Superior temporal gyrus (tissue), 1 donor: ENCODE data around the gene DUS2.
A peak's percentile ranks its signal among the peaks of the same experiment; 100 is the strongest.
"Not testable (repeated sequence)": the region's sequence is repeated elsewhere in the genome, so short reads cannot be mapped to it uniquely, and the experiment has no call there.

Experiments used
- DNase-seq: peaks from one replicate; pipeline ENCODE4 v3.0.0-alpha.2; 2016; ENCODE audit errors: extremely low spot score

Gene DUS2

DNA sequence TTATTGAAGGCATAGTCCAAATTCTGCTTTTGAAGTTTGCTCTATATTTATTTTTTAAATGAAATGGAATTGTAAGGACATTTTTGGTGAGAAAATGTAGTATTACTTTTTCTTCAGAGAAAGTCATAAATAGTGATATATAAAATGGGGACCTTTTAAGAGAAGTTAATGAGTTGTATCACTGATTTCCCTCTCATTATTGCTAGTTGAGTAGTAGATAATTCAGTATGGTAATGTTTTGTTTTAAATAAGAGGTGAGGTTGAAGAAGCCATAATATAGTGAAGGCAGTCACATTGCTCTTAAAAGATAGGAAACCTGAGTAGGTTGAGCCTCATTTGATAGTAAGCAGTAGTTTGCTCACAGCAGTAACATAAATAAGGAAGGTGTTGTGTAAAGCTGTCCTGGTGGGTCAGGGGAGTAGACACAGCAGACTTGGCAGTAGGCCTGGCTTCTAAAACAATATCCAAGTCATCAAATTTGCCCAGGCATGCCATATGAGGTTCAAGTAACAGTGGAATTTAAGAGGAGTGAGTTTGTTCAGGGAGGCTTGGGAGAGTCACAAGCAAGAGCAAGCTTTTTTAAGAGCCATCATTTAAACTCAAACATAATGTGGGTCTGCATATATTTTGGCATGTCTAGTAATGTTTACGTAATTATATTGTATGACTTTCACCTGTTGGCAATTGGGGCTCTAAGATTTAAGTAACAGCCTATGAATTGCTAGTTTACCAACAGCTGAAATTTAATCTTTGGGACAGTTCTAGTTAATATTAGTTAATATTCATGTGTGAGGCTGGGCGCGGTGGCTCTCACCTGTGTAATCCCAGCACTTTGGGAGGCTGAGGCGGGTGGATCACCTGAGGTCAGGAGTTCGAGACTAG, 68.5 kb downstream of the DUS2 start:
- DNase-seq = no peak

DNA sequence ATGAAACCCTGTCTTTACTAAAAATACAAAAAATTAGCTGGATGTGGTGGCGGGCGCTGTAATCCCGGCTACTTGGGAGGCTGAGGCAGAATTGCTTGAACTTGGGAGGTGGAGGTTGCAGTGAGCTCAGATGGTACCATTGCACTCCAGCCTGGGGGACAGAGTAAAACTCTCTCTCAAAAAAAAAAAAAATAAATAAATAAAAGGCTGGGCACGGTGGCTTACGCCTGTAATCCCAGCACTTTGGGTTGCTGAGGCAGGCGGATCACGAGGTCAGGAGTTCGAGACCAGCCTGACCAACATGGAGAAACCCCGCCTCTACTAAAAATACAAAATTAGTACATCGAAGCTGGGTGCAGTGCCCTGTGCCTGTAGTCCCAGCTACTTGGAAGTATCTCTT, 69.2 kb downstream of the DUS2 start:
- DNase-seq = not testable (repeated sequence)

DNA sequence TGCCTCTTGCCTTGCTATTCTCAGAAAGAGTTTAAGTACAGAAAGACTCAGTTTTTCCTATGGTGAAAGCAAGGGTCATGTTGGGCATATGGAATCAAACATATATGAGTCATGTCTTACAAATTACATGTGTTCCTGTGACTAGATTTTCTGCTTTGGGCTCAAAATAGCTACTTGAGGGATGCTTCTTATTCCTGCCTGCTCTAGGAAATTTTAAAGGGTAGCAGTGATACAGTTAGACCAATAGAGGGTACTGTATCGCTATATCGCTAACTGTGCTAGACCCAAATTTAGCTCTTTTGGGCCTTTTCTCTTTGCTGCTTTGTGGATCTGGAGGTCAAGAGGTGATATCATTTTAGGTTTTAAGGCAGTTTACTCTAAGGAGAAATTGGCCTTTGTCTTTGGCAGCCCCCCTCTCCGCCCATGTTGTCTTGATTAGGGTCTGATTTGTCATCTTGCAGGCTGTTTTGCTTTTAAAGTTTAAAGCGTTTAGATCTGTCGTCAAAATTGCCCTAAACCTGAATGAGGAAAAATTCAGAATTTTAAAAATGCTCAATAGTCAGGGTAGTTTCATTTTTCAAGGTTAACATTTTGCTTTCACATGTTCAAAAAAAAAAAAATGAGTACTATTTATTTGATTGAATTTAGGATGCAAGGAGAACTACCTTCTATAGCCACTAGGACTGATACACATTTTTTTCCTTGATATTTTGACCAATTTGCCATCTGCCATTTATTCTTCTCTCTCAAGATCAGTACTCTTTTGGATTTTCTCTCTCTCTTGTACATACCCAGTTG, 70.9 kb downstream of the DUS2 start:
- DNase-seq = peak; percentile 73

DNA sequence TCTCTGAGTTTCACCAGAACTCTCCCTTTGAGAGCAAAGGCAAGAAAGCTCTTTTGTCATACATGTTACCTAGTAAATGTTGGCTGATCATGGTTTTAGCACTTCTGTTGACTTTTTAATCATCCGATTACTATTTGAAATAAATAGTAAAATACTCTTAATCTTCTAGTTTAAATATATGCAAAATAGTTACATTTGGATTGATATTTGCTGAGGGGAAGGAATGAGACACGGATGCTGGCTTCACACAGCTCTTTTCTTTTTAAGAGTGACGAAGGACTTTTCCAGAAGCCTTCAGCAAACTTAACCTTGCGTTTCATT, 71.5 kb downstream of the DUS2 start:
- DNase-seq = no peak

DNA sequence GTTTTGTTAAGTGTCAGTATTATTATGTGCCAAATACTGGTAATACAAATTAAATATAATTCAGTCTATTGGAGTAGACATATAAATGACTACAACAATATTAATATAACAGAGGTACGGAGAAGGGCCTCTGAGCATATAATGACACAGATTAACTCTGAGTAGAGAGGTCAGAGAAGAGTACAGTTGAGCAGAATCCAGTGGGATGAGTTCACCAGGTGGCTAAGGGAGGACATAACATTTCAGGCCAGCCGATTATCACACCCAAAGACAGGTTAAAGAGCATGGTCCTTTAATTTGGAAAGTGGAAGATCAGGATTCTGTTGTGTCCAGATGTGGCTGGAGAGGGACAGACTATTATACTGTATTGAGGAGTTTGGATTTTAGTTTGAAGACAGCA, 73.4 kb downstream of the DUS2 start:
- no peak for DNase-seq

DNA sequence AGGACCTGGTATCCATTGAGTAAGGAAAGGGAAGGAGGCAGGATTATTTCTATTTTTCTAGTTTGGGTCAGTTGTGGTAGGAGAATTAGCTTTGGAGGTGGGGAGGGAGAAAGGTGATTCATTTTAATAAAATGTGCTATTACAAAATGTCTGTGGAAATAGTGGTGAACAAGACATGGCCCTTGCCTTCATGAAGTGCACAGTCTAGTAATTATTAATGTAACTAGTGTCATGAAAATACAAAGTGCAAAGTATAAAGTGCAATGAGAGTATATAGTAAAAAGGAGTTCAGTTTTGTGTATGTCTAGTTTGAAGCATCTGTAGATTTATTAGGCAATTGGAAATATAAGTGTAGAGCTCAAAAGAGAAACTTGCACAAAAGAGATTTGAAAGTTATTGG, 74.0 kb downstream of the DUS2 start:
- no peak for DNase-seq

DNA sequence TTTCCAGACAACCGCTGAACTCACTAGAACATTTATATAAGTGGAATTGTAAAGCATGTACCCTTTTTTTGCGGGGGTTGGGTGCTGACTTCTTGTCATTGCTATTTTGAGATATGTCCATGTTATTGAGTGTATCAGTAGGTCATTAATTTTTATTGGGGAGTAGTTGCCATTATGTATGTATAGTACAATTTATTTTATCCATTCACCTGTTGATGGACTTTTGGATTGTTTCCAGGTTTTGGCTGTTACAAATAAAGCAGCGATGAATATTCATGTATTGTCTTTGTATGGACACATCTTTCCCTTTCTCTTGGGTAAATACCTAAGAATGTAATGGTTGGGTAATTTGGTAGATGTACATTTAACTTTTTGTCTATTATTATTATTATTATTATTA, 74.8 kb downstream of the DUS2 start:
- DNase-seq = no peak

DNA sequence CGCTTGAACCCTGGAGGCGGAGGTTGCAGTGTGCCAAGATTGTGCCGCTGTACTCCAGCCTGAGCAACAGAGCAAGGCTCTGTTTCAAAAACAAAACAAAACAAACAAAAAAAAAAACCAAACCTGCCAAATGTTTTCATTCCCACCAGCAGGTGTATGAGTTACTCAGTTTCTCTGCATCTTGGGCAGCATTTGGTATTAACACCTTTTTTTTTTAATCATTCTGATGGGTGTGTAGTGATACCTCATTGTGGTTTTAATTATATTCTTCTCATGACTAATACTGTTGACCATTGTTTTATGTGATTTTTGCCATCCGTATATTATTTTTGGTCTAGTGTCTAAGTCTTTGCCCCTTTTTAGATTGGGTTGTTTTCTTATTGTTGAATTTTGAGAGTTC, 77.4 kb downstream of the DUS2 start:
- no peak for DNase-seq

DNA sequence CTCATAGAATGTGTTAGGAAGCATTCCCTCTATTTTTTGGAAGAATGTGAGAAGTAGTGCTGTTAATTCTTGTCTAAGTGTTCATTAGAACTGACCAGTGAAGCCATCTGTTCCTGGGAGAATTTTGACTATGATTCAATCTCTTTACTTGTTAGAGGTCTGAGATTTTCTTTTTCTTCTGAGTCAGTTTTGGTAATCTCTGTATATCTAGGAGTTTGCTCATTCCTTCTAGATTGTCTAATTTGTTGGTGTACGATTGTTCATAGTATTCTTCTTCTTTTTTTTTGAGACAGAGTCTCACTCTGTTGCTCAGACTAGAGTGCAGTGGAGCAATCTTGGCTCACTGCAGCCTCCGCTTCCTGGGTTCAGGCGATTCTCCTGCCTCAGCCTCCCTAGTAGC, 82.5 kb downstream of the DUS2 start:
- DNase-seq = no peak

DNA sequence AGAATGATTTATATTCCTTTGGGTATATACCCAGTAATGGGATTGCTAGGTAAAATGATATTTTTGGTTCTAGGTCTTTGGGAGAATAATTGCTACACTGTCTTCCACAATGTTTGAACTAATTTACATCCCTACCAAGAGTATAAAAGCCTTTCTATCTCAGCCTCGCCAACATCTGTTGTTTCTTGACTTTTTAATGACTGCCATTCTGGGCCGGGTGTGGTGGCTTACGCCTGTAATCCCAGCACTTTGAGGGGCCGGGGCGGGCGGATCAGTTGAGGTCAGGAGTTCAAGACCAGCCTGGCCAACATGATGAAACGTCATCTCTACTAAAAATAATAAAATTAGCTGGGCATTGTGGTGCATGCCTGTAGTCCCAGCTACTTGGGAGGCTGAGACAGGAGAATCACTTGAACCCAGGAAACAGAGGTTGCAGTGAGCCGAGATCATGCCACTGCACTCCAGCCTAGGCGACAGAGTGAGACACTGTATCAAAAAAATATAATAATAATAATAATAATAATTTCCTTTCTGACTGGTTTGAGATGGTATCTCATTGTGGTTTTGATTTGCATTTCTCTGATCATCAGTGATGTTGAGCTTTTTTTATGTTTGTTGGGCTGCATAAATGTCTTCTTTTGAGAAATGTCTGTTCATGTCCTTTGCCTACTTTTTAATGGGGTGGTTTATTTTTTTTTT, 84.3 kb downstream of the DUS2 start:
- DNase-seq = not testable (repeated sequence)

DNA sequence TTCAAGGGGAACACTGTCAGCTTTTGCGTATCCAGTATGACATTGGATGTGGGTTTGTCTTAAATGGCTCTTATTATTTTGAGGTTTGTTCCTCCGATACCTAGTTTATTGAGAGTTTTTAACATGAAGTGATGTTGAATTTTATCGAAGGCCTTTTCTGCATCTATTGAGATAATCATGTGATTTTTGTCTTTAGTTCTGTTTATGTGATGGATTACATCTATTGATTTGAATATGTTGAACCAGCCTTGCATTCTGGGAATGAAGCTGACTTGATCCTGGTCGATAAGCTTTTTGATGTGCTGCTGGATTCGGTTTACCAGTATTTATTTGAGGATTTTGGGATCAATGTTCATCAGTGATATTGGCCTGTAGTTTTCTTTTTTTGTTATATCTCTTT, 86.1 kb downstream of the DUS2 start:
- DNase-seq = not testable (repeated sequence)

DNA sequence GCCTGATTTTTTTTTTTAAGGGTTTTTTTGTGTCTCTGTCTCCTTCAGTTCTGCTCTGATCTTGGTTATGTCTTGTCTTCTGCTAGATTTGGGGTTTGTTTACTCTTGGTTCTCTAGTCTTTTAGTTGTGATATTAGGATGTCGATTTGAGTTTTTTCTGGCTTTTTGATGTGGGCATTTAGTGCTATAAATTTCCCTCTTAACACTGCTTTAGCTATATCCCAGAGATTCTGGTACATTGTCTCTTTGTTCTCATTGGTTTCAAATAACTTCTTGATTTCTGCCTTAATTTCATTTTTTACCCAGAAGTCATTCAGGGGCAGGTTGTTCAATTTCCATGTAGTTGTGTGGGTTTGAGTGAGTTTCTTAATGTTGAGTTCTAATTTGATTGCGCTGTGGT, 87.5 kb downstream of the DUS2 start:
- DNase-seq = not testable (repeated sequence)

DNA sequence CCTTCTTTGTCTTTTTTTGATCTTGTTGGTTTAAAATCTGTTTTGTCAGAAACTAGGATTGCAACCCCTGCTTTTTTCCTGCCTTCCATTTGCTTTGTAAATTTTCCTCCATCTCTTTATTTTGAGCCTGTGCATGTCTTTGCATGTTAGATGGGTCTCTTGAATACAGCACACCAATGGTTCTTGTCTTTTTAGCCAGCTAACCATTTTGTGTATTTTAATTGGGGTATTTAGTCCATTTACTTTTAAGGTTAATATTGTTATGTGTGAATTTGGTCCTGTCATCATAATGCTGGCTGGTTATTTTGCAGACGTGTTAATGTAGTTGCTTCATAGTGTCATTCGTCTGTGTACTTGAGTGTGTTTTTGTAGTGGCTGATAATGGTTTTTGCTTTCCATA, 88.3 kb downstream of the DUS2 start:
- DNase-seq = no peak

DNA sequence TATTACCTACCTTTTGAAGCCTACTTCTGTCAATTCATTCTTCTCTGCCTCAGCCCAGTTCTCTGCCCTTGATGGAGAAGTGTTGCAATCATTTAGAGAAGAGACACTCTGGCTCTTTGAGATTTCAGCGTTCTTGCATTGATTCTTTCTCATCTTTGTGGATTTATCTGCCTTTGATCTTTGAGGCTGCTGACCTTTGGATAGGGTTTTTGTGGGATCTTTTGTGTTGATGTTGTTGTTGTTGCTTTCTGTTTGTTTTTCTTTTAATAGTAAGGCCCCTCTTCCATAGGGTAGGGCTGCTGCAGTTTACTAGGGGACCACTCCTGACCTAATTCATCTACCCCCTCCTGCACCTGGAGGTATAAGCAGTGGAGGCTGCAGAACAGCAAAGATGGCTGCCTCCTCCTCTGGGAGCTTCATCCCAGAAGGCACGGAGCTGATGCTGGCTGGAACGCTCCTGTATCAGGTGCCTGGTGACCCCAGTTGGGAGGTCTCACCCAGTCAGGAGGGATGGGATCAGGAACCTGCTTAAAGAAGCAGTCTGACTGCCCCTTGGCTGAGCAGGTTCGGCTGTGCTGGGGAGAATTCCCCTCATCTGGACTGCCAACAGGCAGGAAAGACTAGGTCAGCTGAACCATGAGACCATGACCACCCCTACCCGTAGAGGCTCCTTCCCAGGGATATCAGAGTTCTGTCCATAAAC, 90.1 kb downstream of the DUS2 start:
- no peak for DNase-seq

DNA sequence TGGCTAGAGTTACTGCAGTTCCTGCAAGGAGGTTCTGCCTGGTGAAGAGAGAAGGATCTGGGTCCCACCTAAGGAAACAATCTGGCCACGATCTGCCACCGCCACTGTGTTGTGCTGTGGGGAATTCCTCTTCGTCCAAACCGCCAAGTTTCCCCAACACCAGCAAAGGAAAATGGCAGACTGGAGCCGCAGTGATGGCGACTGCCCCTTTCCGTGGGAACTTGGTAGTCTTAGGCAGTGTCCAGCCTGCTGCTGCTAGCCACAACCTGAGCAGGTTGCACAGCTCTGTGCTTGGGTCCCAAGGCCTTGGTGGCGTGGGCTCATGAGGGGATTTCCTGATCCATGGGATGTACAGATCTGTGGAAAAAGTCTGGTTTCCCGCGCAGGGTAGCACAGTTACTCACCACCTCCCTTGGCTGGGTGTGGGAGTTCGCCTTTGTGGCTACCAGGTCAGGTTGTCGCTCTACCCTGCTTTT, 90.7 kb downstream of the DUS2 start:
- no peak for DNase-seq

DNA sequence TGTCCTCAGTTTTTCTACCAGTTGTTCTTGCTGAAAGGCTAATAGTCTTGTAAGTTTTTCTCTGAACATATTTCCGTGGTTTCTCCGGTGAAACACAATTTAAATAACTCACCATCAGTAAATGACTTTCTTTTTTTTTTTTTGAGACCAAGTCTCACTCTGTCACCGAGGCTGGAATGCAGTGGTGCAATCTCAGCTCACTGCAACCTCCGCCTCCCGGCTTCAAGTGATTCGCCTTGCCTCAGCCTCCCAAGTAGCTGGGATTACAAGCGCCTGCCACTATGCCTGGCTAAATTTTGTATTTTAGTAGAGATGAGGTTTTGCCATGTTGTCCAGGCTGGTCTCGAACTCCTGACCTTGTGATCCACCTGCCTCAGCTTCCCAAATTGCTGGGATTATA, 91.9 kb downstream of the DUS2 start:
- not testable (repeated sequence) for DNase-seq

DNA sequence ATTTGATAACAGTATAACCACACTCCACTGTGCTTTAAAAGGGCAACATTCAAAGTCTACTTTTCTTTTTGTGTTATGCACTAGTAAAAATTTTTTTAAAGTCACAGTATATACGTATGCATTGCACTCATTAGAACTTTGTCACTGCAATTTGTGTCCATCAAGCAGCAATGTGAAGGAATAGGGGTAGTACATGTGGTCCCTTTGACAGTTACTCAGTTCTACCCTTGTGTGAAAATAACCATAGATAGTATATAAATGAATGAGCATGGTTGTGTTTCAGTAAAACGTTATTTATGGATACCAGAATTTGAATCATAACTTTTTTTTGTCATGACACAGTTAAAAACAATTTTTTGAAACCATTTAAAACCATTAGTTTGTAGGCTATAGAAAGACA, 92.8 kb downstream of the DUS2 start:
- DNase-seq = no peak

DNA sequence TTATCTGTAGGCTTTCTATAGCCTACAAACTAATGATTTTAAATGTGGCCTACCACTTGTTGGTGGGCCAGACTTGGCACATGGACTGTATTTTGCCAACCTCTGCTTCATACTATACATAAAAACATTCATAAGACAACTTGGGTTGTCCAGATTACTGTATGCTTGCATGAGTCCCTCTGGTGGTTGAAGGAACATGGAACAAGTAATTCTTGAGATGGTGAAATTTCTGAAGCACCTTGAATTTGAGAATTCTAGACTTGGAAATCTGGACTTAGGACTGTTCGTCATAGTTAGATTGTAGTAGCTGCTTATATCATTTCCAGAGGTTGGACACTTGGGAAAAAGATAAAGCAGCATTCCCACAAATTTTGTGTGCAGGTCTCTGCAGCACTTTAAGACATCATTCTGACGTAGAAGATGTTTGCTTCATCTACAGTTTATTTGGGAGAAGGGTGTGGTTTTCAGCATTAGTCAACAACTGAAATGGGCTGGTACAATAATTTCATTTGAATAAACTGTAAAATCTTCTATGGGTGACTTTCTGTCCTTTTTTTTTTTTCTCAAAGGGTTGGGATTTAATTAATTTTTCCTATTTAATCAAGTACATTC, 93.3 kb downstream of the DUS2 start:
- DNase-seq = no peak

DNA sequence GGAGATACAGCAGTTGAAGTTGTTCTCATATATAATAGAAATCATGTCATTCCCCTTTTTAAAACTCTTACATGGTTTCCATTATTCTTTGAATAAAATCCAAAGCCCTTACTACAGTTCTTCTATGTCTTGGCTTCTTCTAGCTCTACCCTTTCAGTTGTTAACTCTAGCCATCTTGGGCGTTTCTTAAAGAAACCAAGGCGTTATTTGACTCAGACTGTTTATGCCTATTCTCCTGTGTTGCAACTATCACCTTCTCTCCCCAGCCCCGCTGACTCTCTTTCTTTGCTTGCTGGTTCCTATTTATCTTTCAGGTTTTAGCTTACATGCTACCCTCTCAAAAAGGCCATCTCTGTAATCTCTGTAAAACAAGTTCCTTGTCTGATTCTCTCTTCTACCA, 94.8 kb downstream of the DUS2 start:
- no peak for DNase-seq

DNA sequence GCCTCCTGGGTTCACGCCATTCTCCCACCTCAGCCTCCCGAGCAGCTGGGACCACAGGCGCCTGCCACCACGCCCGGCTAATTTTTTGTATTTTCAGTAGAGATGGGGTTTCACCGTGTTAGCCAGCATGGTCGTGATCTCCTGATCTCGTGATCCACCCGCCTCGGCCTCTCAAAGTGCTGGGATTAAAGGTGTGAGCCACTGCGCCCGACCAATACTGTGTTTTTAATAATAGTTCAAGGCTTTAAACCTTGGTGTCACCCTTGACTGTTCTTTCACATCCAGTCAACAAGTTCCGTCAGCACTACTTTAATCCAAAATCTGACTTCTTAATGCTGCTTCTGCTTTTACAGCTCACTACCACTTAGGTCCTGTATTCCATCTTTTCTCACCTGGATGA, 95.9 kb downstream of the DUS2 start:
- DNase-seq = not testable (repeated sequence)

DNA sequence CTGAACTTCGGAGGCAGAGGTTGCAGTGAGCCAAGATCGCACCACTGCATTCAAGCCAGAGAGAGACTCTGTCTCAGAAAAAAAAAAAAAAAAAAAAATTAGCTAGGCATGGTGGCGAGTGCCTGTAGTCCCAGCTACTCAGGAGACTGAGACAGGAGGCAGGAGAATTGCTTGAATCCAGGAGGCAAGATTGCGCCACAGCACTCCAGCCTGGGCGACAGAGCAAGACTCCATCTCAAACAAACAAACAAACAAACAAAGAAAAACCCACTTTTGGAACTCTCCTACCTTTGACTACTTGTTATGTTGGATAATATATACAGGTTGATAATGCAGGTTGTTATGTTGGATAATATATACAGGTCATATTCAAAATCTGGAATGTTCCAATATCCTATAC, 97.4 kb downstream of the DUS2 start:
- not testable (repeated sequence) for DNase-seq
